Effector memory CD4-positive, alpha-beta T cell (primary cell): ENCODE results near the gene MACROH2A1.

Experiments used
- DNase-seq, 3 donors: peaks; one replicate each; pipeline ENCODE4 v3.0.0-alpha.2; 2020
- H3K27ac ChIP-seq: 2 replicates; pipeline ENCODE4 v1.7.0; 2013; ENCODE audit warnings: mild to moderate bottlenecking, low read length, moderate library complexity; ENCODE audit not compliant: insufficient read depth, poor library complexity, severe bottlenecking
- H3K27me3 ChIP-seq: replicated peaks from 2 replicates; pipeline ENCODE4 v1.7.0; 2013; ENCODE audit warnings: mild to moderate bottlenecking, low read length; ENCODE audit not compliant: insufficient read depth, control insufficient read depth, poor library complexity, severe bottlenecking
- H3K36me3 ChIP-seq: 2 replicates; pipeline ENCODE4 v1.7.0; 2013; ENCODE audit warnings: mild to moderate bottlenecking, low read length, moderate library complexity; ENCODE audit not compliant: control insufficient read depth, insufficient read depth
- H3K4me1 ChIP-seq: 2 replicates; pipeline ENCODE4 v1.7.0; 2013; ENCODE audit warnings: low read length, mild to moderate bottlenecking; ENCODE audit not compliant: control insufficient read depth, insufficient read depth, poor library complexity, severe bottlenecking
- H3K4me3 ChIP-seq: 2 replicates; pipeline ENCODE4 v1.7.0; 2013; ENCODE audit warnings: low read length, low read depth, mild to moderate bottlenecking; ENCODE audit not compliant: insufficient read depth, poor library complexity, severe bottlenecking
- H3K9me3 ChIP-seq: 2 replicates; pipeline ENCODE4 v1.7.0; 2013; ENCODE audit warnings: mild to moderate bottlenecking, low read length, moderate library complexity; ENCODE audit not compliant: control insufficient read depth

MACROH2A1 gene

GRCh38 chr5:135442431-135443160 is 43.6 kb upstream of the MACROH2A1 start:
- Histone ChIP-seq H3K27ac (no peak overlapping the region), H3K27me3 (no peaks in the 10 kb centered on the region), H3K9me3 (no peaks in the 10 kb centered on the region), H3K4me3 (no peak overlapping the region), H3K36me3 (no peaks in the 10 kb centered on the region), H3K4me1 (no peaks in the 10 kb centered on the region)
- no peak for DNase-seq

- no peaks in the 10 kb centered on the region for H3K9me3 ChIP-seq
Measured at GRCh38 chr5:135441919-135442318, 42.9 kb upstream of the MACROH2A1 start.

GRCh38 chr5:135441350-135441831 is 42.4 kb upstream of the MACROH2A1 start:
- Histone ChIP-seq H3K27ac (no peak overlapping the region), H3K4me3 (no peak overlapping the region), H3K36me3 (no peaks in the 10 kb centered on the region), H3K27me3 (no peaks in the 10 kb centered on the region), H3K4me1 (no peaks in the 10 kb centered on the region), H3K9me3 (no peaks in the 10 kb centered on the region)
- no peak for DNase-seq

More at GRCh38 chr5:135441919-135442318, 42.9 kb upstream of the MACROH2A1 start:
- DNase-seq: no peak
- Histone ChIP-seq H3K4me3 (no peak overlapping the region), H3K27me3 (no peaks in the 10 kb centered on the region), H3K36me3 (no peaks in the 10 kb centered on the region), H3K4me1 (no peaks in the 10 kb centered on the region), H3K27ac (no peak overlapping the region)

GRCh38 chr5:135440916-135441315 is 41.9 kb upstream of the MACROH2A1 start:
- no peak overlapping the region for H3K4me3 ChIP-seq
- H3K4me1 ChIP-seq: no peaks in the 10 kb centered on the region
- no peaks in the 10 kb centered on the region for H3K27me3 ChIP-seq
- H3K36me3 ChIP-seq: no peaks in the 10 kb centered on the region
- no peaks in the 10 kb centered on the region for H3K9me3 ChIP-seq
- no peak overlapping the region for H3K27ac ChIP-seq
- DNase-seq: no peak

GRCh38 chr5:135439231-135440205 is 40.5 kb upstream of the MACROH2A1 start:
- Histone ChIP-seq H3K4me1 (no peaks in the 10 kb centered on the region), H3K4me3 (no peak overlapping the region), H3K27ac (no peak overlapping the region), H3K36me3 (no peaks in the 10 kb centered on the region), H3K9me3 (no peaks in the 10 kb centered on the region), H3K27me3 (no peaks in the 10 kb centered on the region)
- no peak for DNase-seq

GRCh38 chr5:135438636-135439221 is 39.7 kb upstream of the MACROH2A1 start:
- no peaks in the 10 kb centered on the region for H3K36me3 ChIP-seq
- DNase-seq: no peak
- H3K4me3 ChIP-seq: no peak overlapping the region
- H3K27ac ChIP-seq: no peak overlapping the region
- no peaks in the 10 kb centered on the region for H3K9me3 ChIP-seq
- H3K27me3 ChIP-seq: no peaks in the 10 kb centered on the region
- no peaks in the 10 kb centered on the region for H3K4me1 ChIP-seq

GRCh38 chr5:135437796-135438560 is 38.9 kb upstream of the MACROH2A1 start:
- H3K4me1 ChIP-seq: no peaks in the 10 kb centered on the region
- no peaks in the 10 kb centered on the region for H3K9me3 ChIP-seq
- H3K36me3 ChIP-seq: no peaks in the 10 kb centered on the region
- no peak for DNase-seq
- H3K27me3 ChIP-seq: no peaks in the 10 kb centered on the region
- H3K27ac ChIP-seq: no peak overlapping the region
- no peak overlapping the region for H3K4me3 ChIP-seq

GRCh38 chr5:135437422-135437795 is 38.4 kb upstream of the MACROH2A1 start:
- Histone ChIP-seq H3K36me3 (no peaks in the 10 kb centered on the region), H3K4me1 (no peaks in the 10 kb centered on the region), H3K27ac (no peak overlapping the region), H3K4me3 (no peak overlapping the region), H3K27me3 (no peaks in the 10 kb centered on the region), H3K9me3 (no peaks in the 10 kb centered on the region)
- no peak for DNase-seq

- Histone ChIP-seq H3K36me3 (no peaks in the 10 kb centered on the region), H3K27me3 (no peaks in the 10 kb centered on the region), H3K27ac (no peak overlapping the region), H3K4me1 (no peaks in the 10 kb centered on the region), H3K9me3 (no peaks in the 10 kb centered on the region), H3K4me3 (no peak overlapping the region)
- DNase-seq: no peak
Measured at GRCh38 chr5:135436951-135437418, 38.0 kb upstream of the MACROH2A1 start.
